ENCODE results near the gene RYR3.

The RYR3 gene

GRCh38 chr15:33393546-33393945 lies 82.8 kb downstream of the RYR3 start:
- DNase-seq, result no peak

GRCh38 chr15:33395321-33395720 lies 84.6 kb downstream of the RYR3 start:
- DNase-seq, result no peak

GRCh38 chr15:33395846-33396245 lies 85.1 kb downstream of the RYR3 start:
- no peak for DNase-seq

GRCh38 chr15:33396475-33396874 lies 85.7 kb downstream of the RYR3 start:
- no peak for DNase-seq

- DNase-seq, result no peak
These were observed 87.8 kb downstream of the RYR3 start for GRCh38 chr15:33398555-33398954.

GRCh38 chr15:33400941-33401340 lies 90.2 kb downstream of the RYR3 start:
- no peak for DNase-seq

GRCh38 chr15:33402600-33402999 lies 91.8 kb downstream of the RYR3 start:
- no peak for DNase-seq

GRCh38 chr15:33405096-33405495 lies 94.3 kb downstream of the RYR3 start:
- no peak for DNase-seq

GRCh38 chr15:33411596-33412540 lies 101.1 kb downstream of the RYR3 start:
- no peak for DNase-seq

- no peak for DNase-seq
These were observed 108.9 kb downstream of the RYR3 start for GRCh38 chr15:33419701-33420100.

- no peak for DNase-seq
These were observed 113.3 kb downstream of the RYR3 start for GRCh38 chr15:33424025-33424424.

- no peak for DNase-seq
These were observed 114.4 kb downstream of the RYR3 start for GRCh38 chr15:33425142-33425541.

GRCh38 chr15:33430577-33430976 lies 119.8 kb downstream of the RYR3 start:
- DNase-seq, result no peak

GRCh38 chr15:33433821-33434220 lies 123.1 kb downstream of the RYR3 start:
- no peak for DNase-seq

- no peak for DNase-seq
These were observed 127.6 kb downstream of the RYR3 start for GRCh38 chr15:33438396-33438795.

GRCh38 chr15:33440900-33441299 lies 130.1 kb downstream of the RYR3 start:
- no peak for DNase-seq

GRCh38 chr15:33442449-33442848 lies 131.7 kb downstream of the RYR3 start:
- DNase-seq, result no peak

- no peak for DNase-seq
These were observed 132.9 kb downstream of the RYR3 start for GRCh38 chr15:33443708-33444107.

GRCh38 chr15:33445984-33446383 lies 135.2 kb downstream of the RYR3 start:
- DNase-seq, result no peak

GRCh38 chr15:33448151-33448550 lies 137.4 kb downstream of the RYR3 start:
- no peak for DNase-seq

GRCh38 chr15:33448961-33449606 lies 138.3 kb downstream of the RYR3 start:
- DNase-seq, result no peak

- no peak for DNase-seq
These were observed 139.0 kb downstream of the RYR3 start for GRCh38 chr15:33449810-33450209.

GRCh38 chr15:33451385-33451784 lies 140.6 kb downstream of the RYR3 start:
- no peak for DNase-seq

GRCh38 chr15:33453761-33454160 lies 143.0 kb downstream of the RYR3 start:
- DNase-seq, result no peak
